GM21619 (cell line): Measurements from ENCODE around the gene TMEM200C.

ENCODE experiments used
- ATAC-seq: cut with Tn5 transposase; IDR thresholded peaks from one replicate; pipeline ENCODE4 v1.9.1; 2021; ENCODE audit not compliant: unreplicated experiment

TMEM200C gene

DNA sequence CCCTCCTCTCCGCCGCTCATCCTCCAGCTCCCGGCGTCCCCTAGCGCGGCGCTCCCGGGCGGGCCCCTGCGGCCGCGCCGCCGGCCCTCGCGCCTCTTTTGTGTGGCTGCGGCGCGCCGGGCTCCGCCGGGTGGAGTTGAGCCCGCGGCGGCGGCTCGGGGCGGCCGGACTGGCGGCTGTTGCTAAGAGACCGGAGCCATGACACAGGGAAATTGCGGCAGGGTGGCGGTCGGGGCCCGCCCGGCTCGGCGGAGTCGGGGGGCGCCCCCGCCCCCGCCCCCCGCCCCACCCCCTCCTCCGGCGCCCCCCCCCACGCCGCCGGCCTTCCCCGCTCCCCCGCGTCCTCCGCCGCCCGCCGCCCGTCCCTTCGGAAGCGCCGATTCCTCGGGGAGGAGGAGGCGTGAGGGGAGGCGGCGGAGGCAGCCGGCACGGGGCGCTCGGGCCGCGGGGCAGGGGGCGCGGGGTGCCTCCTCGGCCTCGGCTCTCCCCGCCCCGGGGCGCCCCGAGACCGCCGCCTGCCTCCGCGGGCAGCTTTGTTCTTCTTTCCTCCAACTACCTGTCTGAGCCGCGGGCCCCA lies at the start of gene TMEM200C:
Gene TMEM200C, minus strand, starts transcription at position 224 of the 577 bp plus-strand sequence. CDS start 3,459 bp downstream, outside the sequence.
- no peak for ATAC-seq

GRCh38 chr18:5944448-5944847 lies 49.1 kb upstream of the TMEM200C start:
- no peak for ATAC-seq

DNA sequence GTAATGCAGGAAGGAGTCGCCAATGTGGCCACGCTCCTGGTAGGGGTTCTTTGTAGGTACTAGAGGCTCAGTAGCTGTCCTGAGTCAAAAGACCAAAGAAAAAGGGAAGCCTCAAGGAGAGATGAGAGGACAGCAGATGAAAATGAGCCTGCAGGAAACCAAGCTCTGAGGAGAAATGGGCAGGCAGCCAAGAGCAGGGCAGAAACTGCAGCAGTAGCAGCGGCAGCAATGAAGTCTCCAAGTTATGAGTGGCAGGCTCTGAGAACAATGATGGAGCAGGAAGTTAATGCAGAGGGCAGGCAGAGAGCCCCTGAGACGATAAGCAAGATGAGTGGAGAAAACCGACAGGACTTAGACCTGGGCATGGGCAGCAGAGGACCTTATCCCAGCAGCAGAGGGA lies 48.2 kb upstream of the TMEM200C start:
- no peak for ATAC-seq

DNA sequence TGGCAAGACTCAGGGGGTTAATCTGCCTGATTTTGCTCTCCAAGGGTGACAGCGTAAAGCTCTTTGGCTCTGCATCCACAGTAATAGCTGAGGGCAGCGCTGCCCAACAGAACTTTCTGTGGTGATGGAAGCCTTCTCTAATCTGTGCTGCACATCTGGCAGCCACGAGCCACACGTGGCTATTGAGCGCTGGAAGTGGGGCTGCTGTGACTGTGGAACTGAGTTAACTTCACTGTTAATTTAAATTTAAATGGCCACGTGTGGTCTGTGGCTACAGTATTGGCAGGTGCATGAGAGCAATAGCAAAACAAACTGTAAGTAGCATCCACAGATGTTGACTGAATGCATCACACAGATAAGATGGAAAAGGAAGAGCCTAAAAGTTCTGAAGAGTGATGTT lies 47.3 kb upstream of the TMEM200C start:
- no peak for ATAC-seq

- no peak for ATAC-seq
These were observed 46.6 kb upstream of the TMEM200C start for GRCh38 chr18:5941890-5942289.

- ATAC-seq: no peak
These were observed 44.7 kb upstream of the TMEM200C start for GRCh38 chr18:5939801-5940667.

GRCh38 chr18:5937795-5938194 lies 42.5 kb upstream of the TMEM200C start:
- no peak for ATAC-seq

- no peak for ATAC-seq
These were observed 41.8 kb upstream of the TMEM200C start for GRCh38 chr18:5937121-5937520.

- no peak for ATAC-seq
These were observed 35.5 kb upstream of the TMEM200C start for GRCh38 chr18:5930789-5931188.

DNA sequence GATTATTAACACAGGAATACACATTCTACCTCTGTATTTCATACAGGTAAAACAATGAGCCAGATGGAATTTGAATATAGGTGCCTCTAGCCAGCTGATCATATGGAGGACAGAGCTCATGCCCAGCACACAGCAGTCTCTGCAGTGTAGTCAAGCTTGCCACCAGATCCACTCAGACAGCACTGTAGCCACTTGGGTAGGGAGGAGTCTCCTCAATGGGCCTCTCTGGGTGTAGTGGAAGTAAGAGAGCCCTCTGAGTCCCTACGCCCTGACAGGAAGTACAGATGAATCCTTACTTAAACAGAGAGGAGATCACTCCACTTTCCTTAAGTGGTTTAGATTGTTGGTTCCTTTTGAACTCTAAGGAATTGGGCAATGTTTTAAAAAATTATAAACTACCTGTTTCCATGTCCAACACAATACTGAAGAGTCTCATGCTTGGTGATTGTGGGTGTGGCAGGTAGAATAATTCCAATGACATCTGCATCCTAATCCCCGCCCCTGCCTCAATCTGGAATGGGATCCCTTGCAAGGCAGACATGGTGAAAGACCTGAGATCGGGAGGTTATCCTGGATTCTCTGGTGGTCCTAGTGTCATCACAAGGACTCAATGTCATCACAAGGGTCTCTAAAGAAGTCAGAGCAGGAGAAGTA lies 23.0 kb upstream of the TMEM200C start:
- no peak for ATAC-seq

- ATAC-seq: no peak
These were observed 19.6 kb upstream of the TMEM200C start for GRCh38 chr18:5914951-5915350.

GRCh38 chr18:5914016-5914415 lies 18.7 kb upstream of the TMEM200C start:
- no peak for ATAC-seq

DNA sequence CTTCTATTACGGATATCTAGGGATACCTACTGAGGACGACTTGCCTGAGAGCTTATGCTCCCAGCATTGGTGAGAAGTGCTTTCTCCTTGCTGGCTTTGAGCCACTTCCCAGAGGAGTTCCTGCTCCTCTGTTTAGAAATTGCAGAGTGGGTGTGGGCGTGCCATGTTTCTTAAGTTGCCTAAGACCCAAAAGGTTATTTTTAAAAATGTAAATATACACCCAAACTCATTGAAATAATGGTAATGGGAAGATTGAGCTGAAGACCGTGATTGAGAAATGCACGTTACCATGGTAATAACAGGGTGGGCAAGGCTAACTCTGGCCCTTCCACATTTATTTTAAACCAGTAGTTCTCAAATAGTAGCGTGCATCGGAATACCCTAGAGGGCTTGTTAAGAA lies 17.2 kb upstream of the TMEM200C start:
- ATAC-seq: no peak

DNA sequence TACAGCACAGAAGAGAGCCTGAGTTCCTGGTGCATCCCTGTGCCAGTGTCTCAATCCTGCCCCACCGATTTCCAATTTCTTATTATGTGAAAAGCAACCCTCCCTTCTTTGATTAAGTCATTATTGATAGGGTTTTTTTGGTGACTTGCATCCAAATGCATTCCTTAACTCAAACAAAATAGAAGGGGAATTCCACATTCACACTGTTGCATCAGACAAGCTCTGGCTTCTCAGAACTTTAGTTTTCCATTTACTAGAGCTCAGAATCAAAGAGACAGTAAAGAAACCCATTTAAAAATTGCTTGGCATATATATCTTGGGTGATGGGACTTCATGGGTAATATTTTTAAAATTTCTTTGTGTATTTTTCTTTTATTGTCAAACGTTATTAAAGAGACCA lies 13.8 kb upstream of the TMEM200C start:
- ATAC-seq: no peak

DNA sequence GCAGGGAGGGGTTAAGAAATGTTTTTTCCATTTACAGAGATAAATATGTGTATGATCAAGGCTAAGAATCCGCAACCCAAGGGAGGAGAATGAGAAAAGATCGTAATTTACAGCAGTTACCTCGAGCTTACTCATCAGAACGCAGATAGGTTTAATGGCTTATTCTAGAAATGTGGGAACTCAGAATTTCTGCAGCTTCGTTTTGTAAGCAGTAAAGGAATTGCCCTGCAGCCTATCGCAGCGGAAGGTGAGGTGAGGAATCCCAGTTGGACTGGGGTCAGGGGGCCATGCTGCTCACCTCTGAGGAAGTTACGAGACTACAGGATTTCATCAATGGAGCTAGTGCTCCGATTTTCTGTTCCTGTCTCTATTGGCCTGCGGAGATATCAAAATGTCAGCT lies 8.1 kb upstream of the TMEM200C start:
- no peak for ATAC-seq

GRCh38 chr18:5900262-5900661 lies 4.9 kb upstream of the TMEM200C start:
- no peak for ATAC-seq

DNA sequence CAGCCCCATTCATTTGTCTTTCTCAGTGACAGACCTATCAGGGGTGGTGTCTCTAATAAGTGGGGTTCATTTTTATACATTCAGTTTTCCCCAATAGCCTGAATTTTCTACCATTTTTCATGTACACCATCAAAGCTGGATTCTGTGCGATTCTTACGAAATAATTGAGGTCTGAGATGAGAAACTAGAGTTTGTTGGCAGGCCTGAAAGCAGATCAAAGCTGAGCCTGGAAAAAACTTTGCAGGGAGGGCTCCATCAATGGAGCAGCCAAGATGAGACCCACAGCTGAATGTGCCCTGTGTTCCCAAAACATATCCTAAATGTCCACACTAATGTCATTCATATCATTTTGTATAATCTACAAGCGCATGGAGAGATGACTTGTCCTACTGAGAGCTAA lies 4.5 kb upstream of the TMEM200C start:
- ATAC-seq: no peak

DNA sequence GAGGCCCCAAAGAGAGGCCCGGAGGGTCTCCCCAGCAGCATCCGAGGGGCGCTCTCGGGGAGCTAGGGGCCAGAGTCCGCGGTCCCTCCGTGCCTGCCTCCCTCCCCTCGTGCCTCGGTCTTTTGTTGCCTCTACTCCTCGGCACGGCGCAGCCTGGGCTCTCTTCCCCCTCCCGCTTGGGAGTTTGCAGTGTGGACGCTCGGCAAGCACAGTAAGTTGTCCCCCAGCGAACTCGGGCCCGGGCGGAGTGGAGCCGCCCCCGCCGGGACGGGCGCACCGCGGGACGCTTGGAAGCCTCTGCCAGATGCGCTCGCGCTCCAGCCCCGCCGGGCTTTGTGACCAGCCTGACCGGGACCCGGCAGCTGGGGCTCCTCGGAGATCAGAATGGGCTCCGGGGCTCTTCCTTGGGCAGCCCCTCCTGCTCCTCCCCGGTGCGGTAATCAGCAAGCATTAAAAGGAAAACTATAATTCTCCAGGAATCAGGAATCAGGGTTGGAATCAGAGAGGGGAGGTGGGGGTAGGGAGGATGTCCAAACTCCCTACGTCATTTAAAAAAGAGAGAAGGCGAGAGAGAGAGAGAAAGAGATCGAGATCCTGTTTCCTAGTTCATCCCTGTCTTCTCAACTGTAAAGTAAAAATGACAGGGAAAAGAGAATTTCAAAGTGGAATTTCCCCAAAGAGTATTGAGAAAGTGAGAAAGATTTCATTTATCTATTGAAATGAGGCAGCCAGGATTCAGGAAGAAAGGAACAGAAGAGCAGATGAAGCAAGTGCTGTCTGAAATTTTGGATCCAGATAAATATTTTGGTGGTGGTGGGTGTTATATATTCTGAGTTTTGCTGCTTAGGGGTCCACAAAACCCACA lies 786 bp upstream of the TMEM200C start:
- ATAC-seq: no peak

GRCh38 chr18:5894611-5895298 lies 567 bp downstream of the TMEM200C start:
- ATAC-seq: no peak

- no peak for ATAC-seq
These were observed 1.2 kb downstream of the TMEM200C start for GRCh38 chr18:5893956-5894610.
